Stimulated activated CD8-positive, alpha-beta memory T cell treated with anti-CD3 and anti-CD28 coated beads, Interleukin-7, amount 100 ng/mL, for 4 hours (primary cell): ENCODE measurements around the gene IREB2.

Experiments used
- DNase-seq, 2 donors: peaks; one replicate each; pipeline ENCODE4 v3.0.0-alpha.2; 2020; ENCODE audit warnings: low read depth in 2 of 2

Gene IREB2

GRCh38 chr15:78406016-78406585 lies 31.9 kb upstream of the IREB2 start:
- DNase-seq: no peak

GRCh38 chr15:78407608-78408354 lies 30.2 kb upstream of the IREB2 start:
- no peak for DNase-seq

GRCh38 chr15:78408355-78408640 lies 29.7 kb upstream of the IREB2 start:
- DNase-seq: no peak

GRCh38 chr15:78408961-78409360 lies 29.1 kb upstream of the IREB2 start:
- no peak for DNase-seq

GRCh38 chr15:78411061-78411460 lies 27.0 kb upstream of the IREB2 start:
- no peak for DNase-seq

GRCh38 chr15:78414621-78415250 lies 23.3 kb upstream of the IREB2 start:
- no peak for DNase-seq

GRCh38 chr15:78415284-78415683 lies 22.7 kb upstream of the IREB2 start:
- no peak for DNase-seq

GRCh38 chr15:78417754-78418630 lies 20.0 kb upstream of the IREB2 start:
- no peak for DNase-seq

GRCh38 chr15:78418686-78419085 lies 19.3 kb upstream of the IREB2 start:
- no peak for DNase-seq

- DNase-seq: no peak
These were observed 18.6 kb upstream of the IREB2 start for GRCh38 chr15:78419367-78419766.

- DNase-seq: no peak
These were observed 17.8 kb upstream of the IREB2 start for GRCh38 chr15:78420220-78420619.

- DNase-seq: no peak
These were observed 17.2 kb upstream of the IREB2 start for GRCh38 chr15:78420766-78421165.

- no peak for DNase-seq
These were observed 16.6 kb upstream of the IREB2 start for GRCh38 chr15:78421238-78421965.

GRCh38 chr15:78422571-78423340 lies 15.3 kb upstream of the IREB2 start:
- peak; percentile 40 to 43 for DNase-seq

- DNase-seq: no peak
These were observed 13.3 kb upstream of the IREB2 start for GRCh38 chr15:78424673-78425072.

GRCh38 chr15:78425643-78426042 lies 12.4 kb upstream of the IREB2 start:
- no peak for DNase-seq

- DNase-seq: no peak
These were observed 11.7 kb upstream of the IREB2 start for GRCh38 chr15:78426300-78426699.

GRCh38 chr15:78427953-78428352 lies 10.1 kb upstream of the IREB2 start:
- no peak for DNase-seq

GRCh38 chr15:78429477-78429876 lies 8.5 kb upstream of the IREB2 start:
- no peak for DNase-seq

GRCh38 chr15:78431955-78432354 lies 6.1 kb upstream of the IREB2 start:
- DNase-seq: no peak

GRCh38 chr15:78432664-78433063 lies 5.4 kb upstream of the IREB2 start:
- DNase-seq: no peak
